Smooth muscle cell (in vitro differentiated cells): ENCODE results near the gene CNTNAP5. TPM values are rescaled to one million over a fixed set of nuclear protein-coding genes. Genes with fewer than 3 reads are reported as not detected.

Experiments
- DNase-seq: peaks from one replicate; lab custom pipeline; 2025; ENCODE audit not compliant: unreplicated experiment; lab: John Stamatoyannopoulos, UW
- H2AFZ ChIP-seq: fragments of 200-600 bp; sonication (generic); 2 replicates; pipeline ENCODE4 v1.6.0; 2016; ENCODE audit warnings: antibody characterized with exemption, low read depth, mild to moderate bottlenecking
- H3F3A ChIP-seq: fragments of 200-600 bp; sonication (generic); 2 replicates; pipeline ENCODE4 v1.6.0; 2017; ENCODE audit warnings: antibody characterized with exemption, low read depth
- H3K27ac ChIP-seq: fragments of 200-600 bp; sonication (generic); 2 replicates; pipeline ENCODE4 v1.5.1; 2016; ENCODE audit warnings: low read depth, mild to moderate bottlenecking
- H3K27me3 ChIP-seq: fragments of 200-600 bp; sonication (generic); 2 replicates; pipeline ENCODE4 v1.6.1; 2016; ENCODE audit warnings: low read depth, mild to moderate bottlenecking
- H3K36me3 ChIP-seq: fragments of 200-600 bp; sonication (generic); 2 replicates; pipeline ENCODE4 v1.5.1; 2016; ENCODE audit warnings: low read depth
- H3K4me1 ChIP-seq: fragments of 200-600 bp; sonication (generic); 2 replicates; pipeline ENCODE4 v1.5.1; 2016; ENCODE audit warnings: low read depth
- H3K4me2 ChIP-seq: fragments of 200-600 bp; sonication (generic); 2 replicates; pipeline ENCODE4 v1.6.0; 2016; ENCODE audit warnings: mild to moderate bottlenecking
- H3K4me3 ChIP-seq: fragments of 200-600 bp; sonication (generic); 2 replicates; pipeline ENCODE4 v1.5.1; 2016; ENCODE audit warnings: mild to moderate bottlenecking
- H3K79me2 ChIP-seq: fragments of 200-600 bp; sonication (generic); 2 replicates; pipeline ENCODE4 v1.6.0; 2016; ENCODE audit warnings: low read depth, mild to moderate bottlenecking
- H3K9ac ChIP-seq: fragments of 200-600 bp; sonication (generic); 2 replicates; pipeline ENCODE4 v1.6.0; 2016; ENCODE audit warnings: low read depth
- H3K9me3 ChIP-seq: fragments of 200-600 bp; sonication (generic); replicated peaks from 2 replicates; pipeline ENCODE4 v1.5.1; 2016; ENCODE audit warnings: low read depth
- H4K20me1 ChIP-seq: fragments of 200-600 bp; sonication (generic); 2 replicates; pipeline ENCODE4 v1.6.0; 2016; ENCODE audit warnings: low read depth
- WGBS: methylation state at CpG from one replicate; pipeline ENCODE4 v1.1.7; 2016; ENCODE audit warnings: low lambda C conversion rate; 5-methylcytosine and 5-hydroxymethylcytosine counted together
- polyA plus RNA-seq: library from polyadenylated mRNA; unstranded; fragments of >200 nt; fragmentation: Nextera tagmentation; extraction: Ambion mirVana; gene quantifications from 2 replicates; pipeline ENCODE4 v1.2.1, GENCODE V29; 2016
- total RNA-seq: library from RNA; depleted of rRNA; stranded (reverse); fragments of >200 nt; gene quantifications from 2 replicates; pipeline ENCODE4 v1.2.3, GENCODE V29; 2014
- TF ChIP-seq, protein P1 (sequence below): fragments of 200-600 bp; sonication (generic); IDR thresholded peaks from 2 replicates; pipeline ENCODE4 v1.5.1; 2017; ENCODE audit warnings: borderline replicate concordance, mild to moderate bottlenecking, antibody characterized with exemption; ENCODE audit not compliant: insufficient read depth, poor library complexity, severe bottlenecking

Gene CNTNAP5
- total and polyA plus RNA-seq, 2 experiments from 2014 or later, result not detected

DNA sequence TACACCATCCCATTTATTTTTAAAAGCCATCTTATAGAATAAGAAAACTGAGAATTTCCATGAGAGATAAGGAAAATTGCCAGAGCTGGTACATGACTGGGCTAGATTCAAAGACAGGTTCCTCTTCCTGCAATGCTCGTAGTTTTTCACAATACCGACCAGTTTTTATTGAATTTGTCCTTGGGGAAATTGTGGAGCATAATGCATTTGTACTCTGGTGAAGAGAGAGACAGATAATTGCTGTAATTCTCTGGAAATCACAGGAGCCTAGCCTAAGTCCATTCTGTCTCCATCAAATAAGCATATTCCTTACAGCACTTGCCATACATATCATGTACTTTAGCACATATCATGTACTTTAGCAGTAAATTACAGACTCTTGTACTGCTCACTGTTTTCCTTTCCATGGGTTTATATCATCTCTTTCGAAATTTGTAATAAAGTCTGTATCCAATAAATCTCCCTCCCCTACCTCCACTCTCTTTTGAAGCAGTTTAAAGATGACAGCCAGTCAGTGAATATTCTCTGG, 355.2 kb downstream of the CNTNAP5 start:
- Histone ChIP-seq H3K9me3 (no peaks in the 10 kb centered on the region), H3K27me3 (no peaks in the 10 kb centered on the region), H4K20me1 (no peaks in the 10 kb centered on the region), H3K9ac (no peak overlapping the region), H3K4me2 (no peak overlapping the region), H2AFZ (no peak overlapping the region), H3K79me2 (no peaks in the 10 kb centered on the region), H3K4me1 (no peaks in the 10 kb centered on the region), H3K4me3 (no peak overlapping the region), H3F3A (no peaks in the 10 kb centered on the region), H3K27ac (no peak overlapping the region), H3K36me3 (no peaks in the 10 kb centered on the region)
- TF ChIP-seq, protein P1, sequence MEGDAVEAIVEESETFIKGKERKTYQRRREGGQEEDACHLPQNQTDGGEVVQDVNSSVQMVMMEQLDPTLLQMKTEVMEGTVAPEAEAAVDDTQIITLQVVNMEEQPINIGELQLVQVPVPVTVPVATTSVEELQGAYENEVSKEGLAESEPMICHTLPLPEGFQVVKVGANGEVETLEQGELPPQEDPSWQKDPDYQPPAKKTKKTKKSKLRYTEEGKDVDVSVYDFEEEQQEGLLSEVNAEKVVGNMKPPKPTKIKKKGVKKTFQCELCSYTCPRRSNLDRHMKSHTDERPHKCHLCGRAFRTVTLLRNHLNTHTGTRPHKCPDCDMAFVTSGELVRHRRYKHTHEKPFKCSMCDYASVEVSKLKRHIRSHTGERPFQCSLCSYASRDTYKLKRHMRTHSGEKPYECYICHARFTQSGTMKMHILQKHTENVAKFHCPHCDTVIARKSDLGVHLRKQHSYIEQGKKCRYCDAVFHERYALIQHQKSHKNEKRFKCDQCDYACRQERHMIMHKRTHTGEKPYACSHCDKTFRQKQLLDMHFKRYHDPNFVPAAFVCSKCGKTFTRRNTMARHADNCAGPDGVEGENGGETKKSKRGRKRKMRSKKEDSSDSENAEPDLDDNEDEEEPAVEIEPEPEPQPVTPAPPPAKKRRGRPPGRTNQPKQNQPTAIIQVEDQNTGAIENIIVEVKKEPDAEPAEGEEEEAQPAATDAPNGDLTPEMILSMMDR, result no peak
- WGBS, result 91% methylated on average over 3 of the region's 3 CpGs
- DNase-seq, result no peak

DNA sequence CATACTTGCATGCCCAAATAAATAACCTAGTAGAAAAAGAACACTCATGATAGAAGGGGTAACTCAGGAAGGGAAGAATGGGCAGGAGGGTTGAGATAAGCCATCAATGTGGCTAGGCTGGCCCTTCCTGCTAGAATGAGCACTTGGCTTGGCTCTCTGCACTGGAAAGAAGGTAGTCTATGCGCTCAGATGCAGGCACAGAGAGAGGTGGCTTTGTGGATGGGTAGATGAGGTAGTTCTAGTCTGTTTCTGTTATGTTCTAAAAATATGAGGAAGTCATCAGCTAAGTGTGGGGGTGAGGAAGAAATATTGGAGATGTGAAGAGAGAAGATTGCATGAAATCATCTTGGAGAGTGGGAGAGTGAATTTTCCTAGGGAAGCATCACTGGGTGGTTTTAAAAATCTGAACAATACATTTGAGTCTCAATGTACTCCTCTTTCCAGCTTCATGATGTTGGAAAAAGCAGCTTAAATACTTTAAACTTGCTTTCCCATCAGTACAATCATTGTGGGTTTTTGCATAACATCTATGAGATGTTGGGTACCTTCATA, 357.1 kb downstream of the CNTNAP5 start:
- Histone ChIP-seq H3K4me3 (no peak overlapping the region), H3K9ac (no peak overlapping the region), H2AFZ (no peak overlapping the region), H3K79me2 (no peaks in the 10 kb centered on the region), H4K20me1 (no peaks in the 10 kb centered on the region), H3K36me3 (no peaks in the 10 kb centered on the region), H3K4me2 (no peak overlapping the region), H3K9me3 (no peaks in the 10 kb centered on the region), H3F3A (no peaks in the 10 kb centered on the region), H3K27me3 (no peaks in the 10 kb centered on the region), H3K27ac (no peak overlapping the region), H3K4me1 (no peaks in the 10 kb centered on the region)
- 38% methylated on average over 1 of the region's 1 CpG for WGBS
- TF ChIP-seq, protein P1, result no peak
- DNase-seq, result no peak

- no peaks in the 10 kb centered on the region for H3K79me2 ChIP-seq
Measured at GRCh38 chr2:124395961-124396360, 370.9 kb downstream of the CNTNAP5 start.

More at GRCh38 chr2:124395961-124396360, 370.9 kb downstream of the CNTNAP5 start:
- no peak overlapping the region for H2AFZ ChIP-seq
- H3K4me3 ChIP-seq, result no peak overlapping the region
- no peaks in the 10 kb centered on the region for H3K27me3 ChIP-seq
- H3K9me3 ChIP-seq, result no peaks in the 10 kb centered on the region
- H3K27ac ChIP-seq, result no peak overlapping the region
- TF ChIP-seq, protein P1, result no peak
- no peaks in the 10 kb centered on the region for H3K4me1 ChIP-seq
- no peaks in the 10 kb centered on the region for H3F3A ChIP-seq
- no peak overlapping the region for H3K4me2 ChIP-seq
- no peaks in the 10 kb centered on the region for H4K20me1 ChIP-seq
- WGBS, result 63% methylated on average over 3 of the region's 3 CpGs
- H3K36me3 ChIP-seq, result no peaks in the 10 kb centered on the region
- no peak for DNase-seq
- H3K9ac ChIP-seq, result no peak overlapping the region
